ENCODE results near the gene IKZF2.

The IKZF2 gene

DNA sequence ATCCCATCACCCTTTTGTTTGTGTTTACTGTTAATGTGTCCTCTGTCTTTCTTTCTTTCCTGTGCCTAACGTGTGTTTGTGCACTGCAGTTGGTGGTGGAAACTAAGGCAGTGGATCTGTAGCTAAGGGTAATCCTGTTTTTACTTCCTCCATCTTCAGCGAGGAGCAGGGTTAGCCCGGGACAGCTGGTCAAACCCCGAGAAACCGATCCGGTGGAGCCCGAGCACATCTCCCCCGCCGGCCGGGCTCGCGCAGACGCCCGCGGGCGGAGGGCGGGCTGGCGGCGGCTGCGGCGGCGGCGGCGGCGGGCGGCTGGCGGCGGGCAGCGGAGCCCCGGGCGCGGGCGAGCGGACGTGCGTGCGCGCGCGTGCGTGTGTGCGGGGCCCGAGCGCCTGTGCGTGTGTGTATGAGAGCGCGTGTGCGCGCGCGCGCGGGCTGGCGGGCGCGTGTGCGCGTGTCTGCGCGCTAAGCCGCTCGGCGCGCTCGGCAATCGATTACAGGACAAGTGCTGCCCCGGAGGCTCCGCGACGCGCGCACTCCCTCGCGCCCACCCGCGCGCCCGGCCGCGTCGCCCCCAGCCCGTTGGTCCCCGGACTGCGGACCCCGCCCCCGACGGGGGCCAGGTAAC is at the start of gene IKZF2:
TSS of gene IKZF2 (minus strand) at position 176 of the 628 bp plus-strand sequence. CDS start 2,983 bp downstream, outside the sequence.
- peak; percentile 32 to 40 (median 38) for DNase-seq (ENCODE audit: low read depth in 2 of 3, low spot score in 1 of 3)

DNA sequence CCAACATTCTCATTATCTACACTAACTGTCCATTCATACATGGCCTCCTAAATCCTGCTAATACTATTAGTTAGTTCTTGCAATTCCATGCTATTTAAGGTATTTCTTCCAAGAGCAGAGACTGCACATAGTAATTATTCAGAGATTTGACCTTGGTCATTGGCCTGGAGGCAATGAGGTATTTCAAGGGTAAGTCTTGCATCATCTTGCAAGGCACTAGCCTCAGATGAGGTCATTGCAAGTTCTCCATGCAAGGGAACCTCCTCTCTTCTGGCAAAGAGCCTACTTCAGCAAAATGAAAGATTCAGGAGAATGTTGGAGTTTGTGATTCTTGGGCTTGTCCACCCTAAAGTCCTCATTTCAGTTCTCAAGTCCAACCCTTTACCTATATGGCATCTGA is 48.5 kb upstream of the IKZF2 start:
- no peak for DNase-seq (ENCODE audit: low read depth in 2 of 3, low spot score in 1 of 3)

DNA sequence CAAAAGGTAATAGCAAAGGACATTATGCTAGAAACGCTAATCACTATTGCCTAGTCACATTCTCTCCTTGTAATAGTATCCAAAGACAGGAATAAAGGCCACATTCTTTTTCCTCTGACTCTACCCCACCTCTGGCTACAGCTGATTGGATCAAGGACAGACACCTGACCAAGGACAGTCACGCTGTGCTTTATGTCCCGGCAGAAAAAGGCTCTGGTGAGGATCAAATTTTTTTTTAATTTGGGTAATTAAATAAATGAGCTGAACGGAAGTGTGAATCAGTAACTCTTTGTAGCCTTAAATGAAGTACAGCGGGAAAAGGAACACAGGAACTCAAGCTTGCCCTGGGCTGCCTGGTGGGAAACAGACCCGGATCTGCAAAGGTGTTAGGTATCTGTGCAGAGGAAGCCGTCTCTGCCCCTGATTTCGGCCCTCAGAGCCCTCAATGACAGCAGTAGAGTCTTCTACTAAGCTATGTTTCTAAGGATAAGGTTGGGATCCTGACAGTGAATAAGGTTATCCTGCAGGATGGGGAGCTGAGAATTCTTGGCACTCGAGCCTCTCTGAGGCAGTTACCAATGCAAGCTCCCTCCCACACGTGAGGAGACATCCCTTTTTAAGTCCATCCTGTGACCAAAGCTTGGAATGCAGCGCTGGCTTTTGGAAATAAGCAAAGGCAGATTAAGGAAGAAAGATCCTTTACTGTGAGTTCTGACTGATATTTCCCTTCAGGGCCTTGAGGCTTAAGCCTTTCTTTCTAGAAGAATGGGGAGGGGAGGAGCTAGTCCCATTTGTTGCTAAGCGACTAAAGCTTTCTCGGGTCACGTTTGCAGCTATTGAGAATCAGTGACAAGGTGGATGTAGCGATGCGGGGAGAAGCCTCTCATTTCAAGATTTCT is 37.8 kb upstream of the IKZF2 start:
- DNase-seq (ENCODE audit: low read depth in 2 of 3, low spot score in 1 of 3) = no peak

DNA sequence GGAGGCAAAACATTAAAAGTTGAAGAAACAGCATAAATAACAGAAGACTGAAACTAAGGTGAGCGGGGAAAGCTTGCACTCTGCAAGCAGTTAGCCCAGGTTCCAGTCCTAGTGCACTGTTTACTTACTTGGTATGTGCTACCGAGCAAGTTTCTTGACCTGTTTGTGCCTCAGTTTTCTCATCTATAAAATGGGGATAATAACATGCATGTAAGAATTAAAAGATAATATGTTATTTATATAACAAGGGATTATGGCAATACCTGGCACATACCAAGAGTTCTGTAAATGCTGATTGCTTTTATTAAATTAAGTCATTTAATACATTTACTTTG is 37.1 kb upstream of the IKZF2 start:
- no peak for DNase-seq (ENCODE audit: low read depth in 2 of 3, low spot score in 1 of 3)

DNA sequence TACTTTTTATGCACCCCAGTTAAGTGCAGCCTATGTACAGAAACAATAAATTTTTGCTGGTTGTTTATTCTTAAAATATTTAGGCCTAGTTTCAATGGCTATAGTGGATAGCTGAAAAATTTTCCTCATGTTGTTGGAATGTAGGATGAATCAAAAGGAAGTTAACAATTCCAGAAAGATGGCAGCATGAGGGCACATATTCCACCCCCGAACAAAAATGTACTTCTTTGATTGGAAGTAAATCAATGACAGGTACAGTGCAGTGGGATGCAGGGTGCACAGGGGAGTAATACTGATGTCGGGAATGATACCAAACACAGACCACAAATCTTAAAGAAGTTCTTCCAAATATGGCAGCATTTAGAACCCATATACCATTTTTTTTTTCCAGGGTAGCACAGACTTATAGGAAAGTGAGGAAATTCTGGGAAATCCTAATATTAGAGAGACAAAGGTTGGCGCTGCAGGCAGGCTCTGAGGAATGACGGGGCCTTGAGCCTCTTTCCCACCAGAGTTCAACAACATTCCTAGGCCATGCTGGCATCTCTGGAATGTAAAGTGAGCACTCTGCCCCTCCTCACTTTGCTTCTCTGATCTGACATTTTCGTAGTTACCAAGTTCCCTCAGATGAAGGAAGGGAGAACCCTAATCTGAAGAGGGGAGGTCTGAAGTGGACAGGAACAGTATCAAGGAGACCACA is 36.6 kb upstream of the IKZF2 start:
- no peak for DNase-seq (ENCODE audit: low read depth in 2 of 3, low spot score in 1 of 3)

DNA sequence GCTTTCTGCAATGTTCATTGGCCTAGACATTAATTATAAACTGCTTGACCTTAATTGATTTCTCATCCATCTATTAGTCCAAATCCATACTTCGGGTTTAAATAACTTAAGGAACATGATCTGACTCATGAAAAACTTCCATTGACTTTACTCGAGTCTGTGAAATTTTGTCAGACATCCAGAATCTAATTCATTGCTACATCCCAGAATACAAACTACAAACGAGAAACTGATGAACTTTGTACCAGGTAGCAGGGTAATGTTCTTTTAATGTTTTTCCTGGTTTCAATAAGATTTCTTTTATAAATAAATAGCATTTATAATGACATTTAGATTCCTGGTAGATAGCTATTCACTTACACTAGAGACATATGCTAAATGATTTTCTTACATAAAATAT is 36.0 kb upstream of the IKZF2 start:
- DNase-seq (ENCODE audit: low read depth in 2 of 3, low spot score in 1 of 3) = no peak

DNA sequence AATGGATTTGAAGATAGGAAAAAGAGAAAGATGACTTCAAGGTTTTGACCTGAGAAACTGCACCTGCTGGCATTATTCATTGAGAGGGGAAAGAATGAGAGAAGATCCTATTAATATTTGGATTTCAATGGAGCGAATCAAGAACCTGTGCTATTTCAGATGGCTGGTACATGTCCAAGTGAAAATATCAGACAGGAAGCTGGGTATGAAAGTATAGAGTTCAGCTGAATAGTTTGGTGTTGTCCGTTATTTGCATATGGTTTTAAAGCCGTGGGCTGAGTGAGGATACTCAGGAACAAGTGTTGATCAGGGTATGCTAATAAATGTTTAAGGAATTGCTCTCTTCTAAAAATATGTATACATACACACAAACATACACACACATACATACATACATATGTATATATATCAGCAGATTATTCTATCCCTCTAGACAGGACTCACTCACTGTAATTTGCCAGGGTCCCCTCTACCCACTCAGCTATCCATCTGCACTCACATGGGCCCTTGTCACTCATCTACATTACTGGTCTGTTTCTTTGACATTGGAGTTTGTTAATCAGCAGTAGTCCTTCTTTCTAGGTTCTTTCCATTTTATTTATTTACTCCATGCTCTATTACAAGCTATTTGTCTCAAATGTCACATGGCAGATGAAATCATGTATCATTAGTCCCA is 33.9 kb upstream of the IKZF2 start:
- no peak for DNase-seq (ENCODE audit: low read depth in 2 of 3, low spot score in 1 of 3)

DNA sequence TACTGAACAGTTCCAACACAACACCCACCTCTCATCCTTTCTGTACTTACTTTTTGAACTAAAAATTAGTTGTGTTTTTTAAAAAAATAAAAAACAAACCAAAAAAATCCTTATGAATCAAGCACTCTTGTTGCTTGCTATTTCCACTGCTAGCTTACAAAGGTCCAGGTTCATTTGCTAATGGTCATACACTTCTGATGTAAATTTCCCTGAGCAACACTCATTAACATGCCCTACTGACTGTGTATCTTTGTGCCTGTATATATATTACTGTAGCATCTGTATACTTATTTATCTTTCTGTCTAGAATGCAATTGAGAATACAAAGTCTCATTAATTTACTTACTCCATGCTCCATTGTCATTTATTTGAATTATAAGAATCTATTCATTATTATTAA is 30.3 kb upstream of the IKZF2 start:
- DNase-seq (ENCODE audit: low read depth in 2 of 3, low spot score in 1 of 3) = no peak

DNA sequence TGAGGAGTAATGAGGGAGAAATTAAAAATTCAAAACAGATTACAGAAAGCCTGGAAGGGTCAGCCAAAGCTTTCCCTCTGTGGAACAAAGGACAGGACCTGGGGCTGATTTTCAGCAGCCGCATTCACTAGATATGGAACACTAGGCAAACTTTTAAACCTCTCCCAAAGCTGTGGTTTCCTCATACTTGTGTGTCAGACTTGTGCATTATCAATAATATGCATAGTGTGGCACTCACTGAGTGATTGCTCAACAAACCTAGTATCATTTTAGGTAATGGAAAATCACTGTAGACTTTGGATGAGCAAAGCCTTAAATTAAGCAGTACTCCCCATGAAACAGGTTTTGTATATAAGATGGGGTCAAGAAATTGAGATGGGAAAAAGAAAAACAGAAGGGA is 26.3 kb upstream of the IKZF2 start:
- DNase-seq (ENCODE audit: low read depth in 2 of 3, low spot score in 1 of 3) = no peak

DNA sequence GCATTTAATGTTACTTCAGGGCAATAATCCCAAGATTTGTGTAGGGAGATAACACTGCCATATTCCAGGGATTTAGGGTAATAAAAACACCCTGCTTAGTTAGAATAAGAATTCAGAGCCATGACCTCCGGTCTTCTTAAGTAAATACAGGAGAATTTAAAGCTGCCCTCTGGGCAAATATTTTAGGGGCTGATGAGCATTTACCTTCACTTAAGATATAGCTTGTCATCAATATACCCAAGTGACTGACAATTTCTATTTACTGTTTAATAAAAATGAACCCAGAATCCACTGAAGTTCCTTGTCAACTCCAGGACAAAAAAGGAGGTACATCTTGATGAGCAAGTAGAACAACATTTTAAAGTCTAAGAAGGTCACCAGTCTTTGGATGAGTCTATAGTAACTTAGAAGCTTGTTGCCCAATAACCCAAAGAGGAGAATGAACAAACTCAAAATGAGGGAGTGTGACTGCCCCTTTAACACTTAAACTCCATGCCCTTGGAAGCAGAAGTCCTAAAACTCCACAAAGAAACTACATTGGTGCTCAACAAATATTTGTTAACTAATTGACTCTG is 24.3 kb upstream of the IKZF2 start:
- DNase-seq (ENCODE audit: low read depth in 2 of 3, low spot score in 1 of 3) = no peak

DNA sequence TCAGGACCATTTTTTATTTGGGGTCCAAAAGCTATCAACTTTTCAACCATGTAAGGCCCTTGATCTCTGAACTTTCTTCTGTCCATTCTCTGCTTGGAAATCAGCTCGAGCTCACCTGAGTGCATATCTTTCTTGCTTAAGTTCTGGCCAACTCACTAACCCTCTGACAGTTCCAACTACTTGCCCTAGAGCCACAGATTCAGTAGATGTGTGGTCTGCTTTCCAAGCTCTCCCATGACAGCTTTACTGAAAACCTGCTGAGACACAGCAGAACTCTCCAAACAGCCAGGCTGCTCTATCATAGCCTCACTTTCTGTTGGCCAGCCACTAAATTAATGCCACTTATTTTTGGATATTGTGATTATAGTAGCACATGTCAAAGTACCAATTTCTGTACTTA is 21.2 kb upstream of the IKZF2 start:
- DNase-seq (ENCODE audit: low read depth in 2 of 3, low spot score in 1 of 3) = no peak

DNA sequence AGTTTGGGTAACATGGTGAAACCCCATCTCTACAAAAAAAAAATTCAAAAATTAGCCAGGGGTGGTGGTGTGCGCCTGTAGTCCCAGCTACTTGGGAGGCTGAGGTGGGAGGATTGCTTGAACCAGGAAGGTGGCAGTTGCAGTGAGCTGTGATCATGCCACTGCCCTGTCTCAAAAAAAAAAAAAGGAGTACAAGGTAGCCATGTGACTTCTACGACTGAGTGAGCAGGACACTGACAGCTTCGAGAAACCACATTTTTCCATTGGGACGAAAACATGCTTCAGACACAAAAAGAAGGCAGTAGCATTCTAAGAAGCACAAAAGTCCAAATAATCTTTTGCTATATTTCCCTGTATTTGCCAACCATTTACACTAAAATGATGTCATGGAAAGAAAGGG is 19.7 kb upstream of the IKZF2 start:
- no peak for DNase-seq (ENCODE audit: low read depth in 2 of 3, low spot score in 1 of 3)

DNA sequence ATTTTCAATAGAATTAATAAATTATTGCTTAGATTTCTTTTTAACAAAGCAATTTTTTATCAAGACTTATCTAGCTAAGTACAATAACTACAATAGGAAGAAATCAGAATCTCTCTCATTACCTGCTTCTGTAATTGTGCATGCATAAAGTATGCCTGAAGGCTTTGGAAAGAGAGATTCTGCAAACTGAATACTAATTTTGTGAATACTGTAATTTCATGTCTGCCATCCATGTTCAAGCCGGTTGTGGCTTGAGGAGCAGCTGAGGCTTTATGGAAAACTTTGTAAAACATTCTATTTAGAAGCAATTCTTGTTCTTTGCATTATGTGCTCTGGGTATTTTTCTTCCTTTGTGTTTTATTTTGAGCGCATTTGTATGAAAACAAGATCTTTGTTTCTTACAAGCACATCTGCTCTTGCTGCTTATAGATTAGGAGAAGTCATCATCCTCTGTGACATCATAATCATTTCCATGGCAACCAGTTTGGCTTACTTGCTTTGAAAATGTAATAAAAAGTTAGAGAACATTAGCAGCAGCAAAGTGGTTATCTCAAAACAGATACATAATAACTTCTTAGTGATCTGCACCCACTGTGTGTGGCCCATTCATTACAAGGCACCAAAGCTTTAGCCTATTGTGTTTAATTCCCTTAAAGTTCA is 16.0 kb upstream of the IKZF2 start:
- no peak for DNase-seq (ENCODE audit: low read depth in 2 of 3, low spot score in 1 of 3)

DNA sequence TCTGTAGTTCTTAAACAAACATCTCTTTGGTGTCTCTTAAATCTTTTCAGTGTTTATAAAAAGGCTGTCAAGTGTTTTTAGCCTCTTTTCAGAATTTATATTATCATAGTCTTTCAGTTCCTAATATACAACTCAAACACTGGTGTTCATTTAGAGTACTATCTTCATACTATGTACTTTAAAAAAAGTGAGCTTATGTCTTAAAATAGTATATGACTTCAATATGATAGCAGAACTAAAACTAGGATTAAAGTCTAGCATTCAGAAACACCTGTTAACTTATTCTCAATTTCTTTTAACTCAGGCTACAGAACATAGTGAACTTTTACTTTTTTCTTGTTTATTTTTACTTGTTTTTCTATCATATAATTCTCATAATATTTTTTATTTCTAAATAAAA is 14.7 kb upstream of the IKZF2 start:
- no peak for DNase-seq (ENCODE audit: low read depth in 2 of 3, low spot score in 1 of 3)

DNA sequence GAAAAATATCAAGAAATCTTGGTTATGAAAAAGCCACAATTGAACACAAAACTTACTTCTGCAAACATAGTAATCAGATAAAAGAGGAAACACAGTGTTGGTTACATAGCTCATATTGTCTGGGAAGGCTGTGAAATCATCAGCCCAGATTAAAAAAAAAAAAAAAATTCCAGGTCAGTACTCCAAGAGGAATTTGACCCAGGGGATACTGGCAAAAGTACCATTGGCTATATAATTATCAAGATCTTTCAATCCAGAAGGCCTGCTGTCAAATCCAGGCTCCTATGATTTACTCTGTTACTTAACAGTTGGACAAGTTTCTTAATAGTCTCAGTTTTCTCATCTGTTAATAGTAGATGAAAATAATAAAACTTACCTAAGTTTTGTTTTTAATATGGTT is 12.9 kb upstream of the IKZF2 start:
- DNase-seq (ENCODE audit: low read depth in 2 of 3, low spot score in 1 of 3) = no peak

DNA sequence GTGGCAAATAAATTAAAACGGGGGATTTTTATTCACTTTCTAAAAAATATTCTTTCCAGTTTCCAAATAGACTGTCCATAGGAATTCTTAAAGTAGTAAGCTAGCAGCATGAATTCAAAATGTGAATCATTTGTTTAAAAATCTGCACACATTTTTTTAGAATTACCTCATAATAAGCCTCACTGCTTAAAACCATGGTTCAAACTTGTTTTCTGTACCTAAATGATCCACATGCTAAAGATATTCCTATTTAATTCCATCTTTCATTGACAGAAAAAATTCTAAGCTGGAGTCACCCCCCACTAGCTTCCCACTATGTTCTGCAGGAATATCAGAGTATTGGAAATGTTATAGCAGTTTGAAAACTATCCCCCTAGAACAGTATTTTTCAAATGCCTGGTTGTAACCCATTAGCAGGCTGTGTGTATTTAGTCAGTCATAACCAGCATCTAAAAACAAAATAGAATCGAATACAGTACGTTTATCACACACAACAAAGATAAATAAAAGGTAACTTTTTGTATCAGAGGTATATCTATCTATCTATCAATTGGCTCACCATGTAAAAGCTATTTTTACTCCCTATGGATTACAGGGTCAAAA is 11.2 kb upstream of the IKZF2 start:
- no peak for DNase-seq (ENCODE audit: low read depth in 2 of 3, low spot score in 1 of 3)

DNA sequence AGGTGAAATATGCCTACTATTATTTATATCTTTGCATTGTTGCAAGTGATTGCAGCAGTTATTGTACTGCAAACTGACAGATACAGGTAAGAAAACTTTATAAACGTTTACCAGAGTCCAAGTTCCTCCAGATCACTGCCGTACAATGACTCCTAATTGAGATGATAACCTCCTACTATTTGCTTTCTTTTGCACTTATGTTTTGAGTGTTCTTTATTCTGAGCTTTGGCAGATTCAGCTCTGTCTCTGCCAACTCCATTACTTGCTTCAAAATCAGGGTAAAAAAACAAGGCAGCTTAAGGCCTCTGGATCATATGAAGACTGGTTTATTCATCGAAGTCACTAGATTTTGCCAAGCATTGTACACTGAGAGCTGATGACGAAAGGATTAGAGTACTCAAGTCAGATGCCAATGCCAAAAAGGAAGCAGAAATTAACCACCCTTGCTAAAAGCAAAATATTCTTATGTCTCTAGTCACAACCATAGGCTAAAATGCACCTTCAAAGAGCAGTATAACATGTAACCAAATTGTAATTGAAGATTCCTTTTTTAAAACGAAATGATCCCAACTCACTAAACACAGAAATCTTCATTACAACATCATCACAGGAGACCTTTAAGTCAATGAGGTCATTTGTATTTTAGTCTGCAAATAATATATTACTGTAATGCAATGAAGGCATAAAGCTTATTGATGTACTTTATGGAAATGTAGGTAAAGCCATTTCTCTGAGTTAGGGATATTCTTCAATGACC is 10.5 kb upstream of the IKZF2 start:
- DNase-seq (ENCODE audit: low read depth in 2 of 3, low spot score in 1 of 3) = no peak

DNA sequence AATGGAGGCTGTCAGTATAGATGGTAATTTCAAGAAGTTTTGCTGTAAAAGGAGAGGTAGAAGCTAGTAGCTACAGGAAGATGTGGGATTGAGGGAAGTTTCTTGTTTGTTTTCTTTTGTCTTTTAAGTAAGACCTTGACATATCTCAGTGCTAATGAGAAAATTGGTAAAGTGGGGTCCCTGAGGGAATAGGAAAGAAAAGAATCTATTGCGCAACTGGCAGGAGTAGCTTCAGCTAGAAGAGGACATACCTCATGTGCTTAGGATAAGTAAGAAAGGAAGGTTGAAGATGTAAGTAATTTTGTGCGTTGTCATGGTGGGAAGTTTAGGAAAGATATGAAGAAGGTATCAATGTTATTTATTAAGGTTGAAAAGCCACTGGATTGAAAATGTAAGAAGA is 8.4 kb upstream of the IKZF2 start:
- DNase-seq (ENCODE audit: low read depth in 2 of 3, low spot score in 1 of 3) = no peak

DNA sequence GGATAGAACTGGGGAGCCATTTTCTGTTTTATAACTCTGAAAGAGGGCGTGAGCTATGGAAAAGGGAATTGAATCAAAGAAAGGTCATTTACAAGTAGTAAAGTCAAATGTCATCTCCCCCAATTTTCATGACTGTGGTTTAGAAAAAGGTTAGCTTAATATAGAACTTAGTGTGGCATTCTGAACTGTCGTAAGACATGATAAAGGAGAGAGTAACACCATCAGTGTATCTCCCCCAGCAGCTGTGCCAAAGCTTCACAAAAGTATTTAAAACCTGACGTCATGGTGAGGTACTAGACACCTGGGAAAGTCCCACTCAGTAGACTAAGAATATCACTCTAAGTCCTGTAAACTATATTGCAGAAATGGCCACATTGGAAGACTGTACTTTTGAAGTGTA is 5.8 kb upstream of the IKZF2 start:
- no peak for DNase-seq (ENCODE audit: low read depth in 2 of 3, low spot score in 1 of 3)

DNA sequence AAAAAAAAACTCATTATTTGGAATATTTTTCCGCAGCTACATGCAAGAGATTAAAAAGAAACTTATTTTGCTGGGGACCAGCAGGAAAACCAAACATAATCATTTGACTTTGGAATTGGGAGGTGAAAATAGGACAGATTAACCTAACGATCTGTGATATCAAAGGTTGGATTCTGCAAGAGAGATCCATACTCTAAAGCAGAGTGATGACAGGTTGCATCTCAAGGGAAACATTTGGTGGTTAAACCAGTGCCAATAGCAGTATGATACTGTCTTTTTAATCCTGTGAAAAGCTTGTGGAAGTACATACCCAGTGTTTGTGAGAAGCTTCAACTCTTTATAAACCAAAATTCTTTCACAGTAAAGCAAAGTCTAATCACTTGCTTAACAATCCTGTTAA is 5.3 kb upstream of the IKZF2 start:
- DNase-seq (ENCODE audit: low read depth in 2 of 3, low spot score in 1 of 3) = no peak
